ENCODE measurements around the gene KAT7.

Gene KAT7

DNA sequence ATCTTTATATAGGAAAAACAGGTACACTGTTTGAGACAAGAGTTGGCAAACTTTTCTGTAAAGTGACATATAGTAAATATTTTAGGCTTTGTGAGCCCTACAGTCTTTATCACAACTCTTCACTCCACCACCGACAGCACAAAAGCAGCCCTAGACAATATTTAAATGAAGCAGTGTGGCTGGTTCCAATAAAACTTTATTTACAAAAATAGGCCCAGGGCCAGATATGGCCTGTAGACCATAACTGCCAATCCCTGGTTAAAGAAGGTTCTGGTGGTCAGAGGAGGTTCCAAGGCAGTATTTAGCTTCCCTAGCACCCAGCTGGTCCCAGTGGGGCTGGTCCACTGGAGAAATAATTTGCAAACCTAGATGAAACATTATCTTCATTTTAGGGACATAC is 28.2 kb upstream of the KAT7 start:
- in situ Hi-C loops (cut with MboI; ENCODE audit: low sequenced_read_pairs), result no loop called here

DNA sequence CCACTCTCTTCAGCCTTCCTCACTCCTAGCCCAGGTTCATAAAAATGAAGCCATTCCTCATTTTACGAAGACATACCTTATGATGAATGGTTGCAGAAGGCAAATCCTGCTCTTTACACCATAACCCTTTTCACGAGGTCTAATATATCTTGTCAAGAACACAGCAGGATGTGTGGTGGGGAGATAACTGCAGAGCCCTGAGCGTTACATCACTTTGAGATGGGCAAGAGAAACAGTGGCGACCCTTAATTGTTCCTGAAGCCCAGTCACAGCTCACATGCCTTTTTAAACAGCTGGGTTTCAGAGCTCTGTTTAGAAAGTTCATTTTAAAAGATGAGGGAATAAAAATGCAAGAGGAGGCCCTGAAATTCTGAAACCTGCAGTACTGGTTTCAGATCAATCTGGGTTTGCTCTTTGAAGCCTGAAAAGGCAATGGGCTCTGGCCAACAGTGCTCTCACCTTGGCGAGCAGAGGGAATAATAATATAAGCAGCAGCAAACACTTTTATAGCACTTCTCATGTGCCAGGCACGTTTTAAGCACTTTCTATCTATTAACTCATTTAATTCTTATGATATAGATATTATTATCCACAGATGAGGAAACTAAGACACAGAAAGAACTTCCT is 27.4 kb upstream of the KAT7 start:
- in situ Hi-C loops (cut with MboI; ENCODE audit: low sequenced_read_pairs), result no loop called here

DNA sequence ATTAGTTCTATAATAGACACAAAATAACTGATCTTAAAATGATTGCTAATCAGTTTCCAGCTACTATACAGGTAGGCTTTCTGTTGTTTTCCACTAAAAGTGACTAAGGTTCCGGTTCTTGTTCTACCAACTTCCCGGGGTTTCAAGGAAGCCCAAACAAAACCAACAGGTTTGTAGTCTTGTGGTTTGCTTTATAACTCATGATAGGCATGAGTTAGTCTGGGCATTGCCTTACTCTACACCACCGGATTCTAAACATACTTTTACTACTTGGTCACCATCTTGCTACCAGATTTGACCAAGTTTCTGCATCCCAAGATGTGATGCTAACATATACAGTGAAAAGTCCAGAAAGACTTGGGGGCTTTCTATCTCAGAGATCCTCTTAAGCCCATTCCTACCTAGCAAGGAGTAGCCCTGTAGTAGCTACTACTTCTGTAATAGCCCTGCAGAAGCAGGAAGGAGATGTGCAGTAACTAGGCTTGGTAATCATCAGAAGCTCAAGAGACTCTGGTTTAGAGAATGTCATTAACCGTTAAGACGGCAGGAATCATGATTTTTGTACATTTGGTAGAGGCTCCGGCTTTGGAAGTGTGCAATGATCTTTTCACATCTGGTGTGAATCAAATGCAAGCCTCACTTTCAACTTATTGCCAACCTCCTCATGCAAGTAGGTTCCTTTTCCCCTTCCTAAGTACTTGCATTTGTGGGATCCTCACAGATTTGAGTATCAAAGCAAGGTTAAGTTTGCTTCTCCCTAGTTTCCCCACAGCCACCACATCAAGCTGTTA is 26.1 kb upstream of the KAT7 start:
- in situ Hi-C loops (cut with MboI; ENCODE audit: low sequenced_read_pairs), result no loop called here

DNA sequence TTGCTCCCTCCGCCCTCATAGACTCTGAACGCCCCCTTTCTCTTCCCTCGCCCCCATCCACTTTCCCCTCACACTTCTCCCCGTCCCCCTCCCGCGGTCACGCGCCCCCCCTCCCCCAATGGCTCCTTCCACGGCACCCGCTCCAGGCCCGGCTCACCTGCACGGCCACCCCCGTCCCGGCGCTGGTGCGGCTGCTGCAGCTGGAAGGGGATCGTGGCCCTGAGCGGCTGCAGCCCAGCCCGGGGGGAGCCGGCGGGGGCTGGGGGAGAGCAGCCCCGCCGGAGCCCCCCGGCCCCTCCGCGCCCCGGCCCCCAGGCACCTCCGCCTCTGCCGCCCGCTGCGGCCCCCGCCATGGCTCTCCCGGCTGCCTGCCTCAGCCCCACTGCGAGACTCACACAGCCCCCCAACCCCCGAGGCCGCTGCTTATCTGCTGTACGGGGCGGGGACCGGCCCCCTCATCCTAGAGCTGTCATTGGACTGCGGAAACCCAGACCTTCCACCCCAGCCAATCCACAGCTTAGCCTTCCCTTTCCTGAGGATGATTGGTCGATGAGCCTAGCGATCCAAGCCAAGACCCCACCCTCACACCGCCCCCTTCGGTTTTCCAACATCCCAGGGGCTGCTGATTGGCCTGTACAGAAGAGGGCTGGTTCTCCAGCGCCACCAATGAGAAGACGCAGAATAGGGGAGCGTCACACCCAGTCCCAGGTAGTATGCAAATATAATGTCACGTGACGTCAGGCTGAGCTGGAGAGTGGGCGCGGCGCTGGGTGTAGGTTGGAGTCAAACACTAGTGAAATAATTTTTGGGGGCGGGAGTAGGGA is 24.5 kb upstream of the KAT7 start, which contains the start of gene FAM117A:
FAM117A (minus strand) TSS at position 397 of the 824 bp plus-strand sequence; CDS start at position 353, 44 bp downstream.
- in situ Hi-C loops (cut with MboI; ENCODE audit: low sequenced_read_pairs), result no loop called here

DNA sequence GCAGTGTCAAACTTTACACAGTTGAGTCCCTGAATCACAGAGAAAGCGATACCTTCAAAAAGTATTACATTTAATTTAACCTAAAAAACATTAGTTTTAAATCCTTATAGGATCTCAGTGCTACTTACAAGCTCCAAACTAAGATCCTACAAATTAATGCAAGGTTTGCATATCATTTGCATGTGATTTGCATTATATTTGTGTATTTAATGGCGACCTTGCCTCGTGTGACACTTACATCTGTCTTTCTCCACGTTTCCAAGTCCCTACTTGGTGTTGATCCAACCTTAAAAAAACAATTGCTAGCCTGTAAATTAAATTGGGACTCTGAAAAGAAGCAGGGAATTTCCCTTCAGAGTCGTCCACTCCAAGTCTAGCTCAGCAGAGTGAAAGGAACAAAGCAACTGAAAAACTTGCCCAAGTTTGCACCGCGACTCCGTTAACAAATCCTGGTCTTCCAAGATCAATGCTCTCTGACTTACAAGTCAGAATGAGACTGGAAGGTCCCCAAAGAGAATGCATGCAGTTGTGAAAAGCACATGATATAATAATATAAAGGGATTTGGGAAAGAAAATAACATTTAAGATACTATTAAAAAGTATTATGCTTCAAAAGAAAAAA is 23.8 kb upstream of the KAT7 start:
- in situ Hi-C loops (cut with MboI; ENCODE audit: low sequenced_read_pairs), result no loop called here

DNA sequence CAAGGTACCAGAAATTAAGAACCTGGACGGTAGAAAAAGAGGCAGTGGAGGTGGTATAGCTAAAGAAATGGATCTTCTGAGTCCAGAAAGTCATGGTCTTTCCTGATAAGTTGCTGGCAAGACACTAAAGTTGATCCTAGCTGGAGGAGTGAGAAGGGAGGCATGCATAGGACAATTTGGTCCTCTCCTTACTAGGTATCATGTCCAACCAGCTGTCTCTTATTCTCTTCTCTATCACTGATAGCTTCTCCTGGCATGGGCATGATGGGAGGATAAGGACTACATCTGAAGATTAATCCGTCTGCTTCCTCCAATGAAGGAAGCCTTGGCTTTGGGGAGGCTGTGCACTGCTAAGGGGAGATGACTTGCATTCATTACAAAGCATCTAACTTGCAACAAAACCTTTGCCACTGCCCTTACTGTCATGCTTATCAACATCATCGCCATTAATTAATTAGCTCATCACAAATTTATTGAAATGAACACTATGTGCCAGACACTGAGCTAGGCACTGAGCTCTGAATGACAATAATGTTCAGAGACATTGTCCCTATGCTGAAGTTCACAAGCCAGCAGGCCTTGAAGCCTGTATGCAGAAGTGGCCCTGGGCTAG is 21.5 kb upstream of the KAT7 start:
- in situ Hi-C loops (cut with MboI; ENCODE audit: low sequenced_read_pairs), result no loop called here

DNA sequence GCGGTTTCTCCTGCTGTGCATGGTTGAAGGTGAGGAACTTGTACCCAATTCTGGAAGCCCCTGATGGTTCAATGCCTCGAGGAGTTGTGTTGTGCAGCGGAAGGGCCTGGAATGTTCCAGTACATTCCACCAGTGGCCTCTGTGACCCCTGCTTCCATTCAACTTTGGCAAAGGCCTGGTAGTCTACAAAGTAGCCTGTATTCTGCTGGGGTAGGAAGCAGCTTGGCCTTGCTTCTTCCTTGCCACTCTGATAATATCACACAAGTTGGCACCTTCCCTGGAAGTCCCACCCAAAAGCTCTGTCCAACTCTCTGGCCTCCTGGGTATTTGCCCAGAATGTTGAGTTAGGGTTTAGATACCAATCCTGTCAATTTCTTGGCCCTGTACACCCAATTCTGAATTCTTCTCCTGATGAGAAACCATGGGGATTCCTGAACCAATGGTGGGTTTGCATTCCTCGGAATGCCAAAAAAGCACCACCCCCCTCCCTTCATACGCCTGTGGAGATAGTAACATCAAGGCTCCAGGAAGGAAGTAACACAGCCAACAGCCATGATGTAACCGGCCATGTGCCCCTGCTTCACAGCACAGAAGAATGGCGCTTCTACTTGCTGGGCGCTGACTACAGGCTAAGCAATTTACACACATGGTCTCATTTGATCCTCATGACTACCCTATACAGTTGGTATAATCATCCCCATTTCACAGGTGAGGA is 12.8 kb upstream of the KAT7 start:
- in situ Hi-C loops (cut with MboI; ENCODE audit: low sequenced_read_pairs), result no loop called here

DNA sequence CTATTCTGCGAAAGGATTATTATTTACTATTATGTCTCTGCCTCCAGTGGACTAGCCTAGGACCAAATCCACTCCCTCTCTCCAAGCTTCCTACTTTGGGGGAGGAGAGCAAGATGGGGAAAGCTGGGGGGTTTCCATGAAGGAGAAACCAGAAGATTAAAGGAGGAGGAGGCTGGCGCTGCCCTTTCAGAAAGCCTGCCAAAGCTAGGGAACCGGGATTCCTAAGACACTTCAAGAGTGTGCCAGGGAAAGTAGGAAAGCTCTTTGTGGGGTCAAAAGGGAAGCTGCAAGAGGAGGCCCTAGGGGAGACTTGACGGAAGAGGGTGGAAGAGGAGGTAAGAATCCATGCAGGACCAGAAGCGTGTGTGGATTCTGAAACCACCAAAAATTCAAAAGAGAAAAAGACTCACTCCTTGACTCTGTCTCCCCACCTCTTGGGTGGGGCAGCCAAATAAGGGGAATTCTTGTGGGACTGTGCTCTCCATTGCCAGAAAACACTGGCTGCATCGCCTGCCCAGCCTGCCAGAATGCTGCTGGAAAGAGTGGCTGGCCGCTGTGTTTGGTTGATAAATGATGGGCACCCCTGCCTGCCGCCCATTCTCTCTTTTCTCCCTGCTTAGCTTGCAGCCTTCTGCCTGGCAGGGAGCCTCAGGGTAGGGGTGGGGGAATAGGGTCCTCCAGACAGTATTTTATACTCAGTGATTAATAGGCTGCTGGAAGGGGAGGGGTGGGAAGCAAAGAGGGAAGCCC is 11.8 kb upstream of the KAT7 start:
- in situ Hi-C loops (cut with MboI; ENCODE audit: low sequenced_read_pairs), result no loop called here

DNA sequence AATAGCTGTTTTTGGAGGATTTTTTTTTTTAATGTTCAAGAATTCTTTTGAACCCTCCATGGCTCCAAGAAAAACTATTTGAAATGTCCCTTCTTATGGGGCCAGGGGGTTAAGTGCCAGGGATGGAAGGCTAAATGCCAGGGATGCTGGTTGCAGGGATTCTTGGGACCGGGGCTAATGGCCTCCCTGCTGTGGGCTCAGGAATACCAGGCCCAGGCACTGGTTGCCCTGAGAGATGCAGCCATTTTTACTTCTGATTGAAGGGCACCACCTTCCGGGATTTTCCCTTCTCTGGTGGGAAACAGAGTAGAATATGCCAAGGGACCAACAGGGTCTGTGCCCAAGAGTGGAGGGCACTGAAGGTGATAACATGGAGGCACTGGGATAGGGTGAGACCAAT is 10.9 kb upstream of the KAT7 start:
- in situ Hi-C loops (cut with MboI; ENCODE audit: low sequenced_read_pairs), result no loop called here

DNA sequence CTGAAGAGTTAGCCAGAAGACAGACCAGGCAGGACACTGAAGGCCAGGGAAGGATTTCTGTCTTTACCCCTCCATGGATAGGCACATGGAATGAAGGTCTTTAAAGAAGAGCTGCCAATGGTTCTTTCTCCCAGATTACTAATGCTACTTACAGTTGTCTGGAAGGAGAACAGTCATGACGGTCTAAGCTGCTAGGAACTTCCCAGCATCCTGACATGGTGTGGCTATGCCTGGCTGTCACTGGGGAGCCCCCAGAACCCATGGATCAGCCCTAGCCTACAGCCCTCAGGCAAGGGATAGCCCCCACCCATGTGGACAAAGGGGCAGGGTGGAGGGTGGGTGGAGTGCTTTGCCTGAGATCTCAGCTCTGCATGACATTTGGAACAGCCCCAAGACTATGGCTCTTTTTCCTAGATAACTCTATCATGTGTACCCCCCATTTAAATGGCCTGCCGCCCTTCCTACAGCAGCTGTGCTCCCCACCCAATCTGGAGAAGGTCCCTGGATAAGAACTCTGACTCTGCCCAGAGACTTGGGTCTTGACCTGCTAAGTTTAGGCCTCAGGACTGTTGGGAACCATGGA is 9.2 kb upstream of the KAT7 start:
- in situ Hi-C loops (cut with MboI; ENCODE audit: low sequenced_read_pairs), result no loop called here

DNA sequence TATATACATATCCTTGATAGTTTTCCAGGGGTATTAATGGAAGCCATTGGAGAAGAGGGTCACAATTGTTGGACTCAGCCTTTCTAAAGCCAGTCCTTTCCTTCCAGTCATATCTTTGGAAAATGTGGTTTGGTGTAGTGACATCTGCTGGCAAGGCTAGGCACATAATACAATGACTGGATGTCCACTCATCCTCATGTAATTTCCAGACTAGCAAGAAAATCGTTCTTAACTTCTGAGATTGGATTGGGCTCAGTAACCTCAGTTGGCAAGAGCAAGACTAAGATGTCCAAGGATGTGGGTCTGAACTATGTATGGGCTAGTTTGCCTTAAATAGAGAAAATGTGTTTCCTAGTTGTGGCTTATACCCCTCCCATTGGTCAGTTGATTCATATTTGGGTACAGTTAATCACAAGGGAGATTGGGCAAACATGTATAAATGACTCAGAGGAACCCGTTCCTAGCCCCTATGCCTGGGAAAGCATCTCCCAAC is 8.7 kb upstream of the KAT7 start:
- in situ Hi-C loops (cut with MboI; ENCODE audit: low sequenced_read_pairs), result no loop called here

DNA sequence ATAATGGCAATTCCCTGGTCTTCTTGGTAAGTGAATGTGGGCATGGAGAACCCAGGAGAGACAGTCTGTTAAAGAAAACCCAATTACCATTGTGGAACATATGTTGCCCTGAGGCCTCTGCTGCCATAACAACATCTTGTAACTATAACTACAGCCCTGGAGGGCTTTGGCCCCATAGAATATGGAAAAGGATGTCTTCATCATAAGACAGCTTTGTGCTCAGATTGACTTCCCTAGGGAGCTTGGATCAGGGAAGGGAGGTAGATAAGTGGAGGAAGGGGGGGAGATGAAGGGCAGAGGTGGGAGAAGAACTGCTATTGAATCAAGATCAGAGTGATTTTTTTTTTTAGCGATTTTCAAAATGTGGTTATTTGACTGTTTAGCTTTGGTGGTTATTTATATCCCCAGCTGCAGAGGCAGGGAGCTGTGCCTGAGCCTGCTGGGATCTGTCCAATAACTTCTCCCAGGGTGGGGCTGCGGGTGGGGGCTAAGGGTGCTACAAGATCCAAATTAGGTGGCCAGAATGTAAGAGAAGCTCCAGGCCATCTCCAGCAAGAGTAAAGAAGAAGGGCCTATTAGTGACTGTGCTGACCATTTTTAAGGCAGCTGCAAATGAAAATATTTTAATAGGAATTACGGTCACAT is 5.3 kb upstream of the KAT7 start:
- in situ Hi-C loops (cut with MboI; ENCODE audit: low sequenced_read_pairs), result no loop called here

DNA sequence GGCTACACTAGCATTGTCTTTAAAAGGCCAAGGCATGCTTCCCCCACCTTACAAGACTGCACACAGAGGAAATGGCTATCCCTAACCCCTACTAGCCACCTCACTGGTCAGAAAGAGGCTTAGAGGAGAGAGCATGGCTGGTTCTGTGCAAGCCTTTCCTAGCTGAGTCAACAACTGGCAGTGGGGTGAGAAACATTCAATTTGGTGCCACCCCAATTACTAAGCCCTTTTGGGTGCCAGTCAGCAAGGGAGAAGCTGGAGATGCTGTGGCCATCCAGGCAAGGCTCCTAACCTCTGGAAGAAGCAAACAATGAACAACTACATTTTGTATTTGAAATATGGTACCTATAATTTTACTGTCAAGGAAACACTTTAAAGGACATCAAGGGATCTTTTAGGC is 4.7 kb upstream of the KAT7 start:
- in situ Hi-C loops (cut with MboI; ENCODE audit: low sequenced_read_pairs), result no loop called here

DNA sequence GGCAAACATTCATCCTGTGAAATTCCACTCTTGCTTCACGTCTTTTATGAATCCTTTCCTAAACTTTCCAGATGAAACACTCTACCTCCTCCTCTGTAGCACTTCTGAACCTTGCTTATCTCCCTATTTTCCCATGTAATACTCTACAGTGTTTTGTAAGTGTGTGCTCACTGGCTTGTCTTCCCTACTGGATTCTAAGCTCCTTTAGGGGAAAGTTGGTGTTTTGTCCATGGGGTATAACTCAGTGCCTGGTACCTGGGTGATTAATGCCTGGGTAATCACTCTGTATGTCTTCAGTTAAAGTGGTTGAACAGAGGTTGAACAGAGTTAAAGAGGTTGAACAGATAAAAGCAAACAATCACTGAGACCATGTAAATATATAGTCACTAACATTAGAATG is 3.8 kb upstream of the KAT7 start:
- in situ Hi-C loops (cut with MboI; ENCODE audit: low sequenced_read_pairs), result no loop called here

DNA sequence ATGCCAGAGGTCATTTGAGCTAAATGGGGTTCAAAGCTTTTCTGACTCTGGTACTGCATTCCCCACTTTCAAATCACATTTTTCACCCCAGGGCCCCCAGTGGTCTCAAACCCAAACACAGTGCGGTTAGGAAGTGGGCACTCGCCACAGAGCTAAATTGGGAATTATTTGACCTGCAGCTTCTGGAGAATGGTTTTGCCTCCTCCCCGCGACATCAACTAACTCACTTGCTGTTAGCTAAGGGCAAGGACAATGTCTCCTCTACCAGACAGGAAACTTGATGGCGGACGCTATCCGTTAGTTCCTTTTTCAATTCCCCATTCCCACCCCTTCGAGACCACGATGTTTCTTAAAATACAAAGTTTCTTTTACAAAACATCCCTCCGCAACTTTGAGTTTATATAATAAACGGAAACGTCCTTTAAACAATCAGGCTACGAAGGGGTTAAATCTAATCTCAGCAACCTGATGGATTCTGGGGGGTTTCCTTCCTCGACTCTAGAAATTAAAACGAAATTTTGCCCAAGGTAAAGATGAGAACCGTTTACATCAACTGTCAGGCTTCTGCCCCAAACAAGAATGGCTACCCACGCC is 500 bp upstream of the KAT7 start:
- in situ Hi-C loops (cut with MboI; ENCODE audit: low sequenced_read_pairs), result no loop called here

DNA sequence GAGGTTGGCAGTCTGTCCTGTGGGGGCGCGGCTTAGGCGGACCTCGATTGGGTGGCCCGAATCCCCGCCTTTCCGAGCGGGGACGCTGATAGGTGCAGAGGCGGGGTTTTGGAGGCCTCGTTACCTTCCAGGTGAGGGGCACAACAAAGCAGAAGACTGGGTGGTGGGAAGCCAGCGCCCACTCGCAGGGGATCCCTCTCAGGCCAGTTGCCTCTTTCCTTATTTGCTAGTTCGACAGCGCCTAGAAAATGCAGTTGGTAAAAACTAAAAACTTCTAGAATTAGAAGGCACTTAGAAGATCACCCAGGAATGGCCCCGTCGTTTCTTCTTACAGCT is 730 bp downstream of the KAT7 start:
- in situ Hi-C loops (cut with MboI; ENCODE audit: low sequenced_read_pairs), result no loop called here

DNA sequence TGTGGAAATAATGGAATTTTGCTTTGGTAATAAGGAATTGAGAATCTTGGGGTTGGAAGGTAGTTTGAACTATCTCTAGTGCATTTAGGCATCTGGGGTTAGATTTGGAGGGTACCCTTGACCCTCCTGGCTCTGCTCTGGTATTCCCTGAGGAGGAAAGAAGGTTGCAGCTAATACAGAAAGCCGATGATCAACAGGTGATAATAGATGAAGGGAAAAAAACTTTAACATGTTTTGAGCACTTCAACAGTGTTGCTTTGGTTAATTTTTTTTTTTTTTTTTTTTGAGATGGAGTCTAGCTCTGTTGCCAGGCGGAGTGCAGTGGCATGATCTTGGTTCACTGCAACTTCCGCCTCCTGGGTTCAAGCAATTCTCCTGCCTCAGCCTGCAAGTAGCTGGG is 4.8 kb downstream of the KAT7 start:
- in situ Hi-C loops (cut with MboI; ENCODE audit: low sequenced_read_pairs), result no loop called here

DNA sequence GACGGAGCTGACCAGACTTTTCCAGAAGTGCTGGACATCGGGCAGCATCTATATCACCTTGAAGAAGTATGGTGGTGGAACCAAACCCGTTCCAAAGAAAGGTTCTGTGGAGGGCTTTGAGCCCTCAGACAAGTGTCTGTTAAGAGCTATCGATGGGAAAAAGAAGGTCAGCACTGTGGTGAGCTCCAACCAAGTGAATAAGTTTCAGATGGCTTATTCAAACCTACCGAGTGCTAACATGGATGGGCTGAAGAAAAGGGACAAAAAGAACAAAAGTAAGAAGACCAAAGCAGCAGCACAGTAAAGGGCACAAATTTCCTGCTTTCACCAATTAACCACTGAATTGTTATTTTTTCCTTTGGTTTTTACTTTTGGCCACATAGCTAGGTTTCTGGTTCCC is 6.9 kb downstream of the KAT7 start:
- in situ Hi-C loops (cut with MboI; ENCODE audit: low sequenced_read_pairs), result no loop called here

All from hTERT RPE-1 (cell line).